ENCODE data around the gene SIAH3.
"Not testable (repeated sequence)": the region's sequence is repeated elsewhere in the genome, so short reads cannot be mapped to it uniquely, and the experiment has no call there.

Gene SIAH3

DNA sequence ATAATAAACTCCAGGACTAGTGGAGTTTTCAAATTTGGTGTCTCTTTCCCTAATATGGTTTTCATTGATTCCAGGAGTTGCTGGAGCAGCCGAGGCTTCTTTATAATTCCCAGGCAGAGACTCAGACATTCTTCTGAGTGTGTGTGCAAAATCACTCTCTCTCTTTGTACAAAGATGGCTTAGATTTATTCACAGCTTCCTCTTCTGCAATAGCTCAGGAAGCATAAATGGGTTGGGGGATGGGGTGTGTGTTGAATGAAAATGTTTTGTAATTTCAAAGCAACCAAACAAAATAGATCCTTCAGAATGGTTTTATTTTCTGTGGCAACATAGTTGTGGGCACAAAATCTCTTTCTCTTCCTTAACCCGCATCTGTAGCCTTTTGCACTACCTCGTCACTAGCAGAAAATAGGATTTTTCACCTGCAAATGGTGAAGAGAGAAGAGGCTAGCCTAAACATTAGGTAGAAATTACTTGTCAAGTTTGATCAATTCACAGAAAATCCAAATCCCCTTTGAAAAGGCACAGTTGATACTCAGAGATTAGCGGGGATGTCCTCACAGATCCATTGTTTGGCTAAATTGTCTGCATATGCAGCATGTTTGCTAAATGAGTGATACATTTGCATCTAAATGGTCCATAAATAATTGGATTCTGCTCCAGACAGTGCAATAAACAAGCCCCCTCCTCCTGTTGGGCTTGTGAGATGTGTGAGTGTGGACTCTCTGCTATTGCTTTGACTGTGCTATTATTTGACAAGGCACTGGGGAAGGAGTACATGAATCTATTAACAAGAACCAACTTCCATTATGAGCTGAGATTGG, 82.7 kb downstream of the SIAH3 start:
- H3K4me1 Mint-ChIP-seq: peaks cover 26% of the 10 kb centered on the region
- H3K9me3 Mint-ChIP-seq: peaks cover 3% of the 10 kb centered on the region
- TF ChIP-seq, protein P1, sequence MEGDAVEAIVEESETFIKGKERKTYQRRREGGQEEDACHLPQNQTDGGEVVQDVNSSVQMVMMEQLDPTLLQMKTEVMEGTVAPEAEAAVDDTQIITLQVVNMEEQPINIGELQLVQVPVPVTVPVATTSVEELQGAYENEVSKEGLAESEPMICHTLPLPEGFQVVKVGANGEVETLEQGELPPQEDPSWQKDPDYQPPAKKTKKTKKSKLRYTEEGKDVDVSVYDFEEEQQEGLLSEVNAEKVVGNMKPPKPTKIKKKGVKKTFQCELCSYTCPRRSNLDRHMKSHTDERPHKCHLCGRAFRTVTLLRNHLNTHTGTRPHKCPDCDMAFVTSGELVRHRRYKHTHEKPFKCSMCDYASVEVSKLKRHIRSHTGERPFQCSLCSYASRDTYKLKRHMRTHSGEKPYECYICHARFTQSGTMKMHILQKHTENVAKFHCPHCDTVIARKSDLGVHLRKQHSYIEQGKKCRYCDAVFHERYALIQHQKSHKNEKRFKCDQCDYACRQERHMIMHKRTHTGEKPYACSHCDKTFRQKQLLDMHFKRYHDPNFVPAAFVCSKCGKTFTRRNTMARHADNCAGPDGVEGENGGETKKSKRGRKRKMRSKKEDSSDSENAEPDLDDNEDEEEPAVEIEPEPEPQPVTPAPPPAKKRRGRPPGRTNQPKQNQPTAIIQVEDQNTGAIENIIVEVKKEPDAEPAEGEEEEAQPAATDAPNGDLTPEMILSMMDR (IDR thresholded peaks at IDR 0.05; ENCODE audit: unreplicated experiment in 3 of 3): no peak
- no peaks in the 10 kb centered on the region for H3K36me3 Mint-ChIP-seq (ENCODE audit: low read depth)
- peak overlapping the region; percentile 27 to 64 (median 34) for H3K27ac Mint-ChIP-seq
- H3K27me3 Mint-ChIP-seq (ENCODE audit: low read depth): peaks cover 20% of the 10 kb centered on the region
- H3K4me3 Mint-ChIP-seq: no peak overlapping the region

DNA sequence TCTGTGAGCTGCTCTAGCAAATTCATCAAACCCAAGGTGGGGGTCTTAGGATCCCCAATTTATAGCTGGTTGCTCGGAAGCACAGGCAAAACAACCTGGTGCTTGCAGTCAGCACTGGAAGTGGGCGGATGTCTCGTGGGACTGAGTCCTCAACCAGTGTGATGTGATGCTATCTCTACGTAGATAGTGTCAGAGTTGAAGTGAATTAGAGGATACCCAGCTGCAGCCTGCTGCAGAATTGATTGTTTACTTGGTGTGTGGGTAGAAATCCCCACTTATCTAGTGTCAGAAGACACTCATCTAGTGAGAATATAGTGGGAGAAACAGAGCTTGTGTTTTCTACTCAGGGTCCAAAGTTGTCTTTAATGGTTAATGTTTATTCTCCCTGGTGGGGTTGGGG, 86.1 kb downstream of the SIAH3 start:
- peaks cover 16% of the 10 kb centered on the region for H3K4me1 Mint-ChIP-seq
- H3K4me3 Mint-ChIP-seq: no peak overlapping the region
- peaks cover 22% of the 10 kb centered on the region for H3K27me3 Mint-ChIP-seq (ENCODE audit: low read depth)
- no peaks in the 10 kb centered on the region for H3K36me3 Mint-ChIP-seq (ENCODE audit: low read depth)
- TF ChIP-seq, protein P1 (IDR thresholded peaks at IDR 0.05; ENCODE audit: unreplicated experiment in 3 of 3): no peak
- H3K27ac Mint-ChIP-seq: no peak overlapping the region
- peaks cover 2% of the 10 kb centered on the region for H3K9me3 Mint-ChIP-seq

DNA sequence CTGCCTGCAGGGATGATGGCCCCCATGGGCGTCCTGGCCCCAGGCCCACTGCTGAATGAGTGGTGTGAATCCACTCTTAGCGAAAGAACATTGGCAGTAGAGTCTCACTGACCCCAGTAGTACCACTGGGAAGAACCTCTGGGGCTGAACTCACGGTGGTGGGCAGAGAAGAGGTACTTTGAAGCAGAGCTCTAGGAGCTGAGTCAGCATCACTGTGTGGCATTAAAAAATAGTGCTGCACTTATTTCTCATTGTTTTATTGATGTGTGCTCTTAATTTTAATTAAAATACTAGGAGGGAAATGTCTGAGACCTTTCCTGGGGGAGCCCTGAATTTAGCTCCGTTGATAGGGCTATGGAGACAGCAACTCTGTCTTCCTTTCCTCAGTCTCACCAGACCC, 88.1 kb downstream of the SIAH3 start:
- Mint-ChIP-seq H3K4me3 (no peak overlapping the region), H3K9me3 (peaks cover 16% of the 10 kb centered on the region), H3K36me3 (ENCODE audit: low read depth) (peaks cover 3% of the 10 kb centered on the region), H3K4me1 (peaks cover 2% of the 10 kb centered on the region), H3K27ac (no peak overlapping the region), H3K27me3 (ENCODE audit: low read depth) (peaks cover 21% of the 10 kb centered on the region)
- TF ChIP-seq, protein P1 (IDR thresholded peaks at IDR 0.05; ENCODE audit: unreplicated experiment in 3 of 3): no peak

GRCh38 chr13:45757589-45757988, 94.0 kb downstream of the SIAH3 start:
- Mint-ChIP-seq H3K27me3 (ENCODE audit: low read depth) (peaks cover 16% of the 10 kb centered on the region), H3K9me3 (peaks cover 56% of the 10 kb centered on the region), H3K36me3 (ENCODE audit: low read depth) (peaks cover 11% of the 10 kb centered on the region)
- H3K4me3 Mint-ChIP-seq, H3K4me1 Mint-ChIP-seq, H3K27ac Mint-ChIP-seq: not testable (repeated sequence)

GRCh38 chr13:45756498-45756897, 95.1 kb downstream of the SIAH3 start:
- H3K4me1 Mint-ChIP-seq, H3K27ac Mint-ChIP-seq, H3K4me3 Mint-ChIP-seq: not testable (repeated sequence)
- Mint-ChIP-seq H3K27me3 (ENCODE audit: low read depth) (peaks cover 24% of the 10 kb centered on the region), H3K9me3 (peaks cover 57% of the 10 kb centered on the region), H3K36me3 (ENCODE audit: low read depth) (peaks cover 11% of the 10 kb centered on the region)

DNA sequence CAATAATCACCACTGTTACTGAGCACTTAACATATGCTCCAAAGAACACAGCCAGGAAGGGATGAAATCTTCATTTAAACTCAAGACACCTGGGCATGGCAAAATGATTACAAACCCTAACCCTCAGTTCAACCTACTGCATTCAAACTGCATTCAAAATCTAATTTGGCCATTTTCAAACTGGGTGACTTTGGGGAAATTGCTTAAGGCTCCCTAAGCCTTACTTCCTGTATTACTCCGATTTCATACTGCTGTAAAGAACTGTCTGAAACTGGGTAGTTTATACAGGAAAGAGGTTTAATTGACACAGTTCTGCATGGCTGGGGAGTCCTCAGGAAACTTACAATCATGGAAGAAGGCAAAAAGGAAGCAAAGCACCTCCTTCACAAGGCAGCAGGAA, 99.0 kb downstream of the SIAH3 start:
- Mint-ChIP-seq H3K36me3 (ENCODE audit: low read depth) (no peaks in the 10 kb centered on the region), H3K4me1 (peaks cover 16% of the 10 kb centered on the region), H3K9me3 (peaks cover 33% of the 10 kb centered on the region), H3K27ac (no peak overlapping the region), H3K27me3 (ENCODE audit: low read depth) (peaks cover 30% of the 10 kb centered on the region), H3K4me3 (no peak overlapping the region)
- TF ChIP-seq, protein P1 (IDR thresholded peaks at IDR 0.05; ENCODE audit: unreplicated experiment in 3 of 3): no peak

- H3K36me3 Mint-ChIP-seq (ENCODE audit: low read depth): no peaks in the 10 kb centered on the region
- peaks cover 36% of the 10 kb centered on the region for H3K27me3 Mint-ChIP-seq (ENCODE audit: low read depth)
- TF ChIP-seq, protein P1 (IDR thresholded peaks at IDR 0.05; ENCODE audit: unreplicated experiment in 3 of 3): no peak
- peaks cover 29% of the 10 kb centered on the region for H3K9me3 Mint-ChIP-seq
- H3K27ac Mint-ChIP-seq: no peak overlapping the region
- no peak overlapping the region for H3K4me3 Mint-ChIP-seq
- H3K4me1 Mint-ChIP-seq: peaks cover 16% of the 10 kb centered on the region
Observed at GRCh38 chr13:45751885-45752284, 99.7 kb downstream of the SIAH3 start.

Data from nephron (organoid).